Coronary artery (tissue), 2 donors: ENCODE results near the gene SHD.
A peak's percentile ranks its signal among the peaks of the same experiment; 100 is the strongest.

Experiments used
- DNase-seq: peaks from one replicate; pipeline ENCODE4 v3.0.0-alpha.2; 2017; ENCODE audit warnings: low spot score
- H3K27ac ChIP-seq, 2 donors: fragments of 200-600 bp; sonication (generic); one replicate each; pipeline ENCODE4 v1.5.1; 2016 to 2019
- H3K4me3 ChIP-seq: fragments of 200-600 bp; sonication (generic); 2 replicates; pipeline ENCODE4 v1.5.1; 2016; ENCODE audit warnings: mild to moderate bottlenecking, moderate library complexity
- CTCF ChIP-seq: fragments of 200-600 bp; sonication (generic); IDR thresholded peaks from one replicate; pipeline ENCODE4 v1.5.1; 2019; ENCODE audit warnings: antibody characterized with exemption

SHD gene

GRCh38 chr19:4334929-4335570 lies 56.0 kb downstream of the SHD start:
- Histone ChIP-seq H3K27ac (no peak overlapping the region), H3K4me3 (no peak overlapping the region)
- no peak for DNase-seq
- TF ChIP-seq CTCF, result no peak

- Histone ChIP-seq H3K27ac (no peak overlapping the region), H3K4me3 (peak overlapping the region; percentile 66)
- TF ChIP-seq CTCF, result no peak
- no peak for DNase-seq
These were observed 58.9 kb downstream of the SHD start for GRCh38 chr19:4337906-4338440.

- Histone ChIP-seq H3K4me3 (peak within 1 kb of the TSS; percentile 66), H3K27ac (peak within 1 kb of the TSS in 1 of 2 donors; percentile 25)
- TF ChIP-seq CTCF, result no peak
- DNase-seq, result no peak
These were observed 59.6 kb downstream of the SHD start, which contains the start of gene STAP2 for GRCh38 chr19:4338441-4339355. Gene STAP2 (minus strand): TSS chr19:4338827. CDS start chr19:4338753, 74 bp downstream.
